Glutamatergic neuron (in vitro differentiated cells): ENCODE data around the gene UBA7. TPM values are rescaled to one million over a fixed set of nuclear protein-coding genes. Genes with fewer than 3 reads are reported as not detected.

Experiments
- DNase-seq: peaks from one replicate; pipeline ENCODE4 v3.0.0; 2022
- H3K27ac Mint-ChIP-seq: one replicate; pipeline ENCODE4 v1.8.0; 2020; ENCODE audit warnings: mild to moderate bottlenecking, mixed read lengths, inconsistent platforms; ENCODE audit not compliant: unreplicated experiment
- H3K27me3 Mint-ChIP-seq: one replicate; pipeline ENCODE4 v1.8.0; 2020; ENCODE audit warnings: mild to moderate bottlenecking, moderate library complexity, mixed read lengths, inconsistent platforms; ENCODE audit not compliant: unreplicated experiment
- H3K36me3 Mint-ChIP-seq: one replicate; pipeline ENCODE4 v1.8.0; 2020; ENCODE audit warnings: mild to moderate bottlenecking, mixed read lengths, inconsistent platforms; ENCODE audit not compliant: unreplicated experiment
- H3K4me1 Mint-ChIP-seq: one replicate; pipeline ENCODE4 v1.8.0; 2020; ENCODE audit warnings: mild to moderate bottlenecking, low read depth, mixed read lengths, inconsistent platforms; ENCODE audit not compliant: unreplicated experiment
- H3K4me3 Mint-ChIP-seq: one replicate; pipeline ENCODE4 v1.8.0; 2020; ENCODE audit warnings: mild to moderate bottlenecking, mixed read lengths, inconsistent platforms; ENCODE audit not compliant: unreplicated experiment
- H3K9me3 Mint-ChIP-seq: one replicate; pipeline ENCODE4 v1.8.0; 2020; ENCODE audit warnings: mild to moderate bottlenecking, moderate library complexity, mixed read lengths, inconsistent platforms; ENCODE audit not compliant: unreplicated experiment
- CTCF ChIP-seq: fragments of 200-600 bp; sonication (generic); IDR thresholded peaks from one replicate; pipeline ENCODE4 v1.5.0; 2021; ENCODE audit not compliant: partially characterized antibody, unreplicated experiment
- total RNA-seq: library from RNA; stranded (reverse); fragmentation: NEBNext Ultra II Directional; extraction: Animal tissue kit (Norgen Biotek cat#: 25700); gene quantifications from one replicate; pipeline ENCODE4 v1.2.1, GENCODE V29; 2021; ENCODE audit not compliant: unreplicated experiment

Gene UBA7
- total RNA-seq, 1 donor from 2014 or later, result 0.54 TPM

DNA sequence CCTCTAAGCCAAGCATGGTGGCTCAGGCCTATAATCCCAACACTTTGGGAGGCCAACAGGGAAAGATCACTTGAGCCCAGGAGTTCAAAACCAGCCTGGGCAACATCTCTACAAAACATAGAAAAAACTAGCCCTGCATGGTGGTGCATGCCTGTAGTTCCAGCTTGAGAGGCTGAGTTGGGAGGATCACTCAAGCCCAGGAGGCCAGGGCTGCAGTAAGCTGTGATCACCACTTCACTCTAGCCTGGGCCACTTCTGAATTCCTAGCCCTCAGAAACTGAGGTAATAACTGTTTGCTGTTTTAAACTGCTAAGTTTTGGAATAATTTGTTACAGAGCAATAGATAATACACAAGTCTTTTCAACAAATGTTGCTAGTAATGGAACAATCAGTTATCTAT is 43.8 kb downstream of the UBA7 start:
- no peaks in the 10 kb centered on the region for H3K27me3 Mint-ChIP-seq
- no peak for DNase-seq
- TF ChIP-seq CTCF, result no peak
- H3K9me3 Mint-ChIP-seq, result no peaks in the 10 kb centered on the region
- no peaks in the 10 kb centered on the region for H3K4me1 Mint-ChIP-seq
- H3K4me3 Mint-ChIP-seq, result no peak overlapping the region
- no peak overlapping the region for H3K27ac Mint-ChIP-seq
- no peaks in the 10 kb centered on the region for H3K36me3 Mint-ChIP-seq

GRCh38 chr3:49769286-49769915 is 44.4 kb downstream of the UBA7 start:
- H3K27ac Mint-ChIP-seq, result no peak overlapping the region
- no peaks in the 10 kb centered on the region for H3K36me3 Mint-ChIP-seq
- H3K9me3 Mint-ChIP-seq, result no peaks in the 10 kb centered on the region
- TF ChIP-seq CTCF, result no peak
- DNase-seq, result no peak
- H3K4me1 Mint-ChIP-seq, result no peaks in the 10 kb centered on the region
- no peaks in the 10 kb centered on the region for H3K27me3 Mint-ChIP-seq
- no peak overlapping the region for H3K4me3 Mint-ChIP-seq

GRCh38 chr3:49763981-49764380 is 49.8 kb downstream of the UBA7 start:
- Mint-ChIP-seq H3K36me3 (no peaks in the 10 kb centered on the region), H3K27ac (no peak overlapping the region), H3K4me1 (no peaks in the 10 kb centered on the region), H3K9me3 (no peaks in the 10 kb centered on the region), H3K27me3 (no peaks in the 10 kb centered on the region), H3K4me3 (no peak overlapping the region)
- TF ChIP-seq CTCF, result no peak
- DNase-seq, result no peak

GRCh38 chr3:49761661-49762060 is 52.1 kb downstream of the UBA7 start:
- no peaks in the 10 kb centered on the region for H3K27me3 Mint-ChIP-seq
- no peaks in the 10 kb centered on the region for H3K4me1 Mint-ChIP-seq
- DNase-seq, result no peak
- TF ChIP-seq CTCF, result no peak
- no peak overlapping the region for H3K4me3 Mint-ChIP-seq
- H3K36me3 Mint-ChIP-seq, result no peaks in the 10 kb centered on the region
- H3K27ac Mint-ChIP-seq, result no peak overlapping the region
- H3K9me3 Mint-ChIP-seq, result no peaks in the 10 kb centered on the region

DNA sequence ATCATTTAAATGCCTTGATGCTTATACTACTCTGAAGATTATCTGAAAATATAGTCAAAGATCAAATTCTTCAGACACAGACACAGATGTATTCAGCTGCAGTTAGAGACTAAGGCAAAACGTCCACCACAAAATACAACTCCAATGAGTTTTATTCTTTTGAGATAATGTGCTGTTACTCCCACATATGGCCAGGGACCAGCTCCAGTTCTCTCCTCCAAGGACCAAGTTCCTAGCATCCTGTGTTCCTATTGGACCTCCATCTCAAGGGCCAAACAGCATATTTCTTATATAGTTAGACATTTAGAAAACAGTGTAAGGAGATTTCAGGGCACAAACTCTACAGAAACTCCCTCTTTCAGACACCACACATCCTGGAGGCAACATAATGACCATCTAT is 54.5 kb downstream of the UBA7 start:
- TF ChIP-seq CTCF, result no peak
- no peak overlapping the region for H3K27ac Mint-ChIP-seq

More for the DNA sequence above, 54.5 kb downstream of the UBA7 start:
- DNase-seq, result no peak
- no peaks in the 10 kb centered on the region for H3K4me1 Mint-ChIP-seq
- H3K36me3 Mint-ChIP-seq, result no peaks in the 10 kb centered on the region
- no peaks in the 10 kb centered on the region for H3K9me3 Mint-ChIP-seq
- no peak overlapping the region for H3K4me3 Mint-ChIP-seq
- H3K27me3 Mint-ChIP-seq, result no peaks in the 10 kb centered on the region
